SKM-1 treated with dmso at 0.1 percent for 144 hours (cell line): ENCODE measurements around the gene PHKB.

Experiments used
- DNase-seq: peaks from one replicate; lab custom pipeline; 2025; ENCODE audit not compliant: unreplicated experiment; lab: John Stamatoyannopoulos, UW

The PHKB gene

GRCh38 chr16:47565454-47565853 lies 104.3 kb downstream of the PHKB start:
- DNase-seq: peak; percentile 89

GRCh38 chr16:47567321-47567720 lies 106.2 kb downstream of the PHKB start:
- DNase-seq: no peak

- DNase-seq: no peak
Measured at GRCh38 chr16:47568351-47568750, 107.2 kb downstream of the PHKB start.

GRCh38 chr16:47571049-47571448 lies 109.9 kb downstream of the PHKB start:
- DNase-seq: no peak

- DNase-seq: no peak
Measured at GRCh38 chr16:47571711-47572110, 110.6 kb downstream of the PHKB start.

GRCh38 chr16:47574091-47575054 lies 113.2 kb downstream of the PHKB start:
- no peak for DNase-seq

GRCh38 chr16:47577029-47577428 lies 115.9 kb downstream of the PHKB start:
- DNase-seq: no peak

- DNase-seq: no peak
Measured at GRCh38 chr16:47578033-47578432, 116.9 kb downstream of the PHKB start.

GRCh38 chr16:47578573-47578972 lies 117.4 kb downstream of the PHKB start:
- DNase-seq: no peak

GRCh38 chr16:47581114-47581513 lies 120.0 kb downstream of the PHKB start:
- DNase-seq: no peak

- no peak for DNase-seq
Measured at GRCh38 chr16:47584464-47585225, 123.5 kb downstream of the PHKB start.

- no peak for DNase-seq
Measured at GRCh38 chr16:47586121-47586520, 125.0 kb downstream of the PHKB start.

GRCh38 chr16:47590472-47590871 lies 129.3 kb downstream of the PHKB start:
- DNase-seq: no peak

GRCh38 chr16:47592232-47592631 lies 131.1 kb downstream of the PHKB start:
- no peak for DNase-seq

- DNase-seq: no peak
Measured at GRCh38 chr16:47599512-47599911, 138.4 kb downstream of the PHKB start.

GRCh38 chr16:47600376-47600775 lies 139.2 kb downstream of the PHKB start:
- no peak for DNase-seq

GRCh38 chr16:47604306-47604705 lies 143.2 kb downstream of the PHKB start:
- no peak for DNase-seq

- no peak for DNase-seq
Measured at GRCh38 chr16:47611042-47611441, 149.9 kb downstream of the PHKB start.

GRCh38 chr16:47611848-47612493 lies 150.8 kb downstream of the PHKB start:
- no peak for DNase-seq

- DNase-seq: no peak
Measured at GRCh38 chr16:47612711-47613110, 151.6 kb downstream of the PHKB start.

- no peak for DNase-seq
Measured at GRCh38 chr16:47613251-47613650, 152.1 kb downstream of the PHKB start.

- no peak for DNase-seq
Measured at GRCh38 chr16:47617732-47618131, 156.6 kb downstream of the PHKB start.
